ENCODE measurements around the gene MACROD2. TPM values are rescaled to one million over a fixed set of nuclear protein-coding genes. Genes with fewer than 3 reads are reported as not detected.

The MACROD2 gene
- polyA plus RNA-seq, 2 of the 4 experiments (the other 2 are of a cell fraction) = 0.96 to 1.3 TPM

DNA sequence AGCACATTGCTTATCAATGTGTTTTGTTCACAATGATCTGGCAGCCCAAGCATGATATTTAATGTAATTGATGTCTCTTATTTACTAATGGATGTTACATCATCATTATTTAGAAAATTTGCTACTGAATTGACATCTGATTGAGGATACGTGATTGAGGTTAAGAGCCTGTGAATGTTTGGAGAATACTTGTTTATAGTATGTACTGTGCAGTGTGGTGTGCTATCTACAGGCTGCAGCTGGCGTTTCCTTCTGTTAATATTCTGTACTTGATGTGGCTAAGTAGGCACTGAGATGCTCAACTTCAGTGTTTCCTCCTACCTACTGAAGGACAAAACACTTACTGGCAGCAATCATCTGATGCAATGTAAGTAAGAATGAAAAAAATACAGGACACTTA is 1051.7 kb downstream of the MACROD2 start:
- ChIA-PET POLR2A (no interaction called here), CTCF (interaction anchor here (1.2 kb wide), 1 partner anchor 21 kb away, joined by 3 read pairs; no protein-coding TSS in a partner anchor)
- FAIRE-seq (no peak), DNase-seq (ENCODE audit: low read depth in 1 of 2, low spot score in 1 of 2) (no peak), ATAC-seq (no peak)
- 69% methylated on average over 2 of the region's 2 CpGs for WGBS (ENCODE audit: missing lambda C conversion rate)
- no peaks in the 10 kb centered on the region; the same call in 2 of the 3 replicates for H3K9me3 ChIP-seq
- H3K4me1 ChIP-seq = no peaks in the 10 kb centered on the region
- H3K4me3 ChIP-seq = no peak overlapping the region
- H3K4me2 ChIP-seq = no peak overlapping the region
- TF ChIP-seq HOXB5 (CRISPR knock-in tag; IDR thresholded peaks at IDR 0.05) (no peak), NFE2L2 (conservative IDR thresholded peaks at IDR 0.05; ENCODE audit: low read length) (no peak), HEYL (CRISPR knock-in tag; IDR thresholded peaks at IDR 0.05) (no peak), CEBPB (IDR thresholded peaks at IDR 0.05) (no peak), FOXS1 (CRISPR knock-in tag; IDR thresholded peaks at IDR 0.05) (no peak), SMC3 (IDR thresholded peaks at IDR 0.05) (no peak), GATA3 (IDR thresholded peaks at IDR 0.05; ENCODE audit: borderline replicate concordance) (no peak), RARB (CRISPR knock-in tag; IDR thresholded peaks at IDR 0.05) (no peak)
- TF ChIP-seq, protein P1, sequence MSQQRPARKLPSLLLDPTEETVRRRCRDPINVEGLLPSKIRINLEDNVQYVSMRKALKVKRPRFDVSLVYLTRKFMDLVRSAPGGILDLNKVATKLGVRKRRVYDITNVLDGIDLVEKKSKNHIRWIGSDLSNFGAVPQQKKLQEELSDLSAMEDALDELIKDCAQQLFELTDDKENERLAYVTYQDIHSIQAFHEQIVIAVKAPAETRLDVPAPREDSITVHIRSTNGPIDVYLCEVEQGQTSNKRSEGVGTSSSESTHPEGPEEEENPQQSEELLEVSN (IDR thresholded peaks at IDR 0.05; ENCODE audit: borderline replicate concordance, low read depth) = no peak
- TF ChIP-seq, protein P2, sequence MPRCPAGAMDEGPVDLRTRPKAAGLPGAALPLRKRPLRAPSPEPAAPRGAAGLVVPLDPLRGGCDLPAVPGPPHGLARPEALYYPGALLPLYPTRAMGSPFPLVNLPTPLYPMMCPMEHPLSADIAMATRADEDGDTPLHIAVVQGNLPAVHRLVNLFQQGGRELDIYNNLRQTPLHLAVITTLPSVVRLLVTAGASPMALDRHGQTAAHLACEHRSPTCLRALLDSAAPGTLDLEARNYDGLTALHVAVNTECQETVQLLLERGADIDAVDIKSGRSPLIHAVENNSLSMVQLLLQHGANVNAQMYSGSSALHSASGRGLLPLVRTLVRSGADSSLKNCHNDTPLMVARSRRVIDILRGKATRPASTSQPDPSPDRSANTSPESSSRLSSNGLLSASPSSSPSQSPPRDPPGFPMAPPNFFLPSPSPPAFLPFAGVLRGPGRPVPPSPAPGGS (IDR thresholded peaks at IDR 0.05) = no peak
- no peak overlapping the region for H3K27ac ChIP-seq

DNA sequence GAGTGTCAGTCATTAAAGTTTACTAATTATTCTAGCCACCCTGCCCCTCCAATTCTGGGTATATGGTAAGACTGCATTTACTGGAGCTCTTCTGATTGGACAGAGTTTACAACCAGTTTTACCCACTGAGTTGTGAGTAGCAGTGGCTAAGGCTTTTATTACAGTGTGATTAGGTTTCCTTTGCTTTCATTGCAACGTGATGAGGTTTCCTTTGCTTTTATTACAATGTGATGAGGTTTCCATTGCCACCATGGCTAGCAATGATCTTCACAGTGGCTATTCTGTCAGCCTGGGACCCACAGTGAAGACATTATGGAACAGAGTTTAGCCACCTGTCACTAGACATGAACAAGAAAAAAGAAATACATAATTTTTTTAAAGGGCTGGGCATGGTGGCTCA is 1052.3 kb downstream of the MACROD2 start:
- ATAC-seq (no peak), DNase-seq (ENCODE audit: low read depth in 1 of 2, low spot score in 1 of 2) (no peak), FAIRE-seq (no peak)
- no peak for TF ChIP-seq FOSB (CRISPR knock-in tag; IDR thresholded peaks at IDR 0.05)
- TF ChIP-seq EP300 (IDR thresholded peaks at IDR 0.05) = no peak
- CTCF ChIA-PET = interaction anchor here (1.2 kb wide), 1 partner anchor 21 kb away, joined by 3 read pairs; no protein-coding TSS in a partner anchor
- Histone ChIP-seq H3K27ac (no peak overlapping the region), H3K4me1 (no peaks in the 10 kb centered on the region), H3K9me3 (no peaks in the 10 kb centered on the region; the same call in 2 of the 3 replicates), H3K4me3 (no peak overlapping the region), H3K4me2 (no peak overlapping the region)
- POLR2A ChIA-PET = no interaction called here
- 26% methylated on average over 1 of the region's 1 CpG for WGBS (ENCODE audit: missing lambda C conversion rate)

DNA sequence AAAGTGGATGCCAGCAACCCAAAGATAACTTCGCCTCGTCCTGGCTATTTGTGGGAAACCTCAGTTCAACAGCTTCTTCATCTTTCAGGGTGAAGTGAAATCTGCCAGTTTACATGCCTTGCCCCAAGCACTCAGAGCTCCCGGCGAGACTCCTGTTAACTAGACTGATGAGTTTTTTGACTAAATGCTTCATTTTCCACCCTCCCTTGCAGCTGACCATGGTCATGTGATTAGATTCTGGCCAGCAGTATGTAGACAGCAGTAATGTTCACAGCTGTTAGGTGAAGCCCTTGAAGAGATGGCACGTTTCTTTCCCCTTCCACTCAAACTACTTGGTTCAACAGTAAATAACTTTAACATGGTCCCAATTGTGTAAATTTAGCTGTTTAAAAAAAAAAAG is 1060.9 kb downstream of the MACROD2 start:
- CTCF ChIA-PET = no interaction called here
- no peak overlapping the region for H3K4me3 ChIP-seq
- no peak for TF ChIP-seq MAZ (IDR thresholded peaks at IDR 0.05; ENCODE audit: borderline replicate concordance, low read depth, low read length)
- TF ChIP-seq EHF (CRISPR knock-in tag; IDR thresholded peaks at IDR 0.05) = no peak
- TF ChIP-seq BHLHE40 (IDR thresholded peaks at IDR 0.05; ENCODE audit: low read depth, low read length) = no peak
- TF ChIP-seq, protein P3, sequence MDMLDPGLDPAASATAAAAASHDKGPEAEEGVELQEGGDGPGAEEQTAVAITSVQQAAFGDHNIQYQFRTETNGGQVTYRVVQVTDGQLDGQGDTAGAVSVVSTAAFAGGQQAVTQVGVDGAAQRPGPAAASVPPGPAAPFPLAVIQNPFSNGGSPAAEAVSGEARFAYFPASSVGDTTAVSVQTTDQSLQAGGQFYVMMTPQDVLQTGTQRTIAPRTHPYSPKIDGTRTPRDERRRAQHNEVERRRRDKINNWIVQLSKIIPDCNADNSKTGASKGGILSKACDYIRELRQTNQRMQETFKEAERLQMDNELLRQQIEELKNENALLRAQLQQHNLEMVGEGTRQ (IDR thresholded peaks at IDR 0.05) = no peak
- no peak for TF ChIP-seq MAFK (IDR thresholded peaks at IDR 0.05; ENCODE audit: partially characterized antibody)
- TF ChIP-seq, protein P4, sequence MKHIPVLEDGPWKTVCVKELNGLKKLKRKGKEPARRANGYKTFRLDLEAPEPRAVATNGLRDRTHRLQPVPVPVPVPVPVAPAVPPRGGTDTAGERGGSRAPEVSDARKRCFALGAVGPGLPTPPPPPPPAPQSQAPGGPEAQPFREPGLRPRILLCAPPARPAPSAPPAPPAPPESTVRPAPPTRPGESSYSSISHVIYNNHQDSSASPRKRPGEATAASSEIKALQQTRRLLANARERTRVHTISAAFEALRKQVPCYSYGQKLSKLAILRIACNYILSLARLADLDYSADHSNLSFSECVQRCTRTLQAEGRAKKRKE (CRISPR knock-in tag; IDR thresholded peaks at IDR 0.05; ENCODE audit: low read depth) = no peak
- TF ChIP-seq ZFP36 (IDR thresholded peaks at IDR 0.05; ENCODE audit: borderline replicate concordance, partially characterized antibody) = no peak
- TF ChIP-seq HOXB13 (CRISPR knock-in tag; IDR thresholded peaks at IDR 0.05; ENCODE audit: low read depth) = no peak
- TF ChIP-seq ZC3H11A (IDR thresholded peaks at IDR 0.05) = no peak
- TF ChIP-seq GATA3 (IDR thresholded peaks at IDR 0.05; ENCODE audit: borderline replicate concordance) = no peak
- no peak for TF ChIP-seq POLR2A (IDR thresholded peaks at IDR 0.05; ENCODE audit: low read length)
- no peak for TF ChIP-seq RFX5 (IDR thresholded peaks at IDR 0.05)
- TF ChIP-seq PHF8 (IDR thresholded peaks at IDR 0.05; ENCODE audit: borderline replicate concordance, low read depth) = no peak
- no peak for TF ChIP-seq NFE2L2 (conservative IDR thresholded peaks at IDR 0.05; ENCODE audit: low read length)
- ATAC-seq (no peak), DNase-seq (ENCODE audit: low read depth in 1 of 2, low spot score in 1 of 2) (no peak), FAIRE-seq (no peak)
- POLR2A ChIA-PET = no interaction called here
- WGBS (ENCODE audit: missing lambda C conversion rate) = 57% methylated on average over 5 of the region's 5 CpGs
- no peak overlapping the region for H3K4me2 ChIP-seq
- no peaks in the 10 kb centered on the region; the same call in 2 of the 3 replicates for H3K9me3 ChIP-seq
- H3K27ac ChIP-seq = no peak overlapping the region
- no peaks in the 10 kb centered on the region; the same call in 2 of the 3 replicates for H3K4me1 ChIP-seq

Measured in A549 (cell line).